ENCODE measurements around the gene EPB41L4A. TPM values are rescaled to one million over a fixed set of nuclear protein-coding genes. Genes with fewer than 3 reads are reported as not detected.

Gene EPB41L4A
- total RNA-seq, 1 experiment from 2014 or later: 5.2 TPM

GRCh38 chr5:112121258-112121657 is 297.8 kb downstream of the EPB41L4A start:
- TF ChIP-seq NR1H2 (CRISPR knock-in tag; IDR thresholded peaks at IDR 0.05): no peak
- TF ChIP-seq FOXK1 (CRISPR knock-in tag; IDR thresholded peaks at IDR 0.05): no peak
- no peak for TF ChIP-seq AFF4 (CRISPR knock-in tag; IDR thresholded peaks at IDR 0.05; ENCODE audit: borderline replicate concordance)
- no peak for TF ChIP-seq CREB1 (CRISPR knock-in tag; IDR thresholded peaks at IDR 0.05)
- no peak for TF ChIP-seq GRHL2 (CRISPR knock-in tag; IDR thresholded peaks at IDR 0.05; ENCODE audit: insufficient replicate concordance, severe bottlenecking)
- TF ChIP-seq, protein P1, sequence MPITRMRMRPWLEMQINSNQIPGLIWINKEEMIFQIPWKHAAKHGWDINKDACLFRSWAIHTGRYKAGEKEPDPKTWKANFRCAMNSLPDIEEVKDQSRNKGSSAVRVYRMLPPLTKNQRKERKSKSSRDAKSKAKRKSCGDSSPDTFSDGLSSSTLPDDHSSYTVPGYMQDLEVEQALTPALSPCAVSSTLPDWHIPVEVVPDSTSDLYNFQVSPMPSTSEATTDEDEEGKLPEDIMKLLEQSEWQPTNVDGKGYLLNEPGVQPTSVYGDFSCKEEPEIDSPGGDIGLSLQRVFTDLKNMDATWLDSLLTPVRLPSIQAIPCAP (CRISPR knock-in tag; IDR thresholded peaks at IDR 0.05): no peak
- TF ChIP-seq OVOL2 (CRISPR knock-in tag; IDR thresholded peaks at IDR 0.05; ENCODE audit: borderline replicate concordance): no peak
- no peak for TF ChIP-seq CTCF (IDR thresholded peaks at IDR 0.05)
- TF ChIP-seq GTF2I (CRISPR knock-in tag; conservative IDR thresholded peaks at IDR 0.05): no peak
- TF ChIP-seq, protein P2, sequence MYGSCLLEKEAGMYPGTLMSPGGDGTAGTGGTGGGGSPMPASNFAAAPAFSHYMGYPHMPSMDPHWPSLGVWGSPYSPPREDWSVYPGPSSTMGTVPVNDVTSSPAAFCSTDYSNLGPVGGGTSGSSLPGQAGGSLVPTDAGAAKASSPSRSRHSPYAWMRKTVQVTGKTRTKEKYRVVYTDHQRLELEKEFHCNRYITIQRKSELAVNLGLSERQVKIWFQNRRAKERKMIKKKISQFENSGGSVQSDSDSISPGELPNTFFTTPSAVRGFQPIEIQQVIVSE (CRISPR knock-in tag; IDR thresholded peaks at IDR 0.05; ENCODE audit: borderline replicate concordance): no peak
- no peak for TF ChIP-seq CREM (CRISPR knock-in tag; IDR thresholded peaks at IDR 0.05)
- TF ChIP-seq, protein P3, sequence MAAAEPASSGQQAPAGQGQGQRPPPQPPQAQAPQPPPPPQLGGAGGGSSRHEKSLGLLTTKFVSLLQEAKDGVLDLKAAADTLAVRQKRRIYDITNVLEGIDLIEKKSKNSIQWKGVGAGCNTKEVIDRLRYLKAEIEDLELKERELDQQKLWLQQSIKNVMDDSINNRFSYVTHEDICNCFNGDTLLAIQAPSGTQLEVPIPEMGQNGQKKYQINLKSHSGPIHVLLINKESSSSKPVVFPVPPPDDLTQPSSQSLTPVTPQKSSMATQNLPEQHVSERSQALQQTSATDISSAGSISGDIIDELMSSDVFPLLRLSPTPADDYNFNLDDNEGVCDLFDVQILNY (CRISPR knock-in tag; IDR thresholded peaks at IDR 0.05): no peak
- no peak overlapping the region for H3K27ac Mint-ChIP-seq
- ATAC-seq (no peak), DNase-seq (ENCODE audit: low spot score) (no peak)
- POLR2A ChIA-PET: no interaction called here
- H3K9me3 Mint-ChIP-seq: no peaks in the 10 kb centered on the region
- no peaks in the 10 kb centered on the region for H3K36me3 Mint-ChIP-seq
- no peaks in the 10 kb centered on the region for H3K27me3 Mint-ChIP-seq (ENCODE audit: low read depth)
- H3K4me1 Mint-ChIP-seq: peaks cover 3% of the 10 kb centered on the region; the same call in 1 of the 2 replicates
- CTCF ChIA-PET: interaction anchor here (0.8 kb wide), 1 partner anchor 589 kb away, joined by 3 read pairs; no protein-coding TSS in a partner anchor
- H3K4me3 Mint-ChIP-seq: no peak overlapping the region

DNA sequence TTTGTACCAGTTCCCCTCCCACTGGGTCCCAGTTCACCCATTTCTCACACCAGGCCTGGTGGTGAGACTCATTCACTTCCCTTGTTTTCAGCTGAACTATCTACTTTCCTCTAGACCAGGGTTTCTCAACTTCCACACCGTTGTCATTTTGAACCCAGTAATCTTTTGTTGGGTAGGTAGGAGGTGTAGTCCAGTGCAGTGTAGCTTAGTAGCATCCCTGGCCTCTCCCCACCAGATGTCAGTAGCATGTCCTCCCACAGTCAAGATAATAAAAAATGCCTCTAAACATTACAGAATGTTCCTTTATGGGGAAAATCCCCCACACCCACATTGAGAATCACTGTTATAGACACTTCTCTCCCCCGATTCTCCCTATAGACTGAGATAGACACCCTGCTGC is 299.1 kb downstream of the EPB41L4A start:
- no peak overlapping the region for H3K4me3 Mint-ChIP-seq
- CTCF ChIA-PET: interaction anchor here (1.1 kb wide), 1 partner anchor 27 kb away, joined by 3 read pairs; no protein-coding TSS in a partner anchor
- no peaks in the 10 kb centered on the region for H3K9me3 Mint-ChIP-seq
- no peaks in the 10 kb centered on the region for H3K36me3 Mint-ChIP-seq
- no peak for DNase-seq (ENCODE audit: low spot score)
- H3K27ac Mint-ChIP-seq: no peak overlapping the region
- TF ChIP-seq ATF1 (CRISPR knock-in tag; IDR thresholded peaks at IDR 0.05): no peak
- peaks cover 3% of the 10 kb centered on the region; the same call in 1 of the 2 replicates for H3K4me1 Mint-ChIP-seq
- POLR2A ChIA-PET: no interaction called here
- H3K27me3 Mint-ChIP-seq (ENCODE audit: low read depth): no peaks in the 10 kb centered on the region
- ATAC-seq: no peak

DNA sequence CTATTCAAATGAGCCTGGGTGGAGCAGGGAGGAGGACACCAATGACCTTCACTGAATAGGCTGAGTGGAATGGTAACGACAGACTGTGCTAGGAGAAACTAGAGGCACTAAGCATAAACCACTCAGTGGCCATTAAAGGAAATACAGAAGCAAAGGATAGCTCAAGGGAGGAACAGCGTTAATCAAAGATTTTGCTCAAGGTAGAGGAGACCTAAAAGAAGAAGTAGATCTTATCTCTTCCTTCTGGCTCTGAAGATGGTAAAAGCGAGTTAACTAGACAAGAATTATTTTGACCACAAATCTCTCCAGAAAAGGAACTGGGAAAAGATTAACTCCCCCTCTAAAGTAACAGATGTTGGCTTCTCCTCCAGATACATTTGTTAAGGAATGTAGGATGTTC is 299.6 kb downstream of the EPB41L4A start:
- Mint-ChIP-seq H3K27ac (no peak overlapping the region), H3K4me3 (no peak overlapping the region), H3K4me1 (peaks cover 3% of the 10 kb centered on the region; the same call in 1 of the 2 replicates), H3K36me3 (no peaks in the 10 kb centered on the region), H3K27me3 (ENCODE audit: low read depth) (no peaks in the 10 kb centered on the region), H3K9me3 (no peaks in the 10 kb centered on the region)
- no peak for DNase-seq (ENCODE audit: low spot score)
- peak; percentile 84 for ATAC-seq
- ChIA-PET POLR2A (no interaction called here), CTCF (interaction anchor here (1.1 kb wide), 1 partner anchor 27 kb away, joined by 3 read pairs; no protein-coding TSS in a partner anchor)
- no peak for TF ChIP-seq ERG (CRISPR knock-in tag; IDR thresholded peaks at IDR 0.05)
- no peak for TF ChIP-seq ZNF138 (CRISPR knock-in tag; conservative IDR thresholded peaks at IDR 0.05)
- TF ChIP-seq, protein P4, sequence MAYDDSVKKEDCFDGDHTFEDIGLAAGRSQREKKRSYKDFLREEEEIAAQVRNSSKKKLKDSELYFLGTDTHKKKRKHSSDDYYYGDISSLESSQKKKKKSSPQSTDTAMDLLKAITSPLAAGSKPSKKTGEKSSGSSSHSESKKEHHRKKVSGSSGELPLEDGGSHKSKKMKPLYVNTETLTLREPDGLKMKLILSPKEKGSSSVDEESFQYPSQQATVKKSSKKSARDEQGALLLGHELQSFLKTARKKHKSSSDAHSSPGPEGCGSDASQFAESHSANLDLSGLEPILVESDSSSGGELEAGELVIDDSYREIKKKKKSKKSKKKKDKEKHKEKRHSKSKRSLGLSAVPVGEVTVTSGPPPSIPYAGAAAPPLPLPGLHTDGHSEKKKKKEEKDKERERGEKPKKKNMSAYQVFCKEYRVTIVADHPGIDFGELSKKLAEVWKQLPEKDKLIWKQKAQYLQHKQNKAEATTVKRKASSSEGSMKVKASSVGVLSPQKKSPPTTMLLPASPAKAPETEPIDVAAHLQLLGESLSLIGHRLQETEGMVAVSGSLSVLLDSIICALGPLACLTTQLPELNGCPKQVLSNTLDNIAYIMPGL (CRISPR knock-in tag; IDR thresholded peaks at IDR 0.05): no peak
- no peak for TF ChIP-seq SMAD3 (CRISPR knock-in tag; IDR thresholded peaks at IDR 0.05; ENCODE audit: borderline replicate concordance)
- TF ChIP-seq, protein P5, sequence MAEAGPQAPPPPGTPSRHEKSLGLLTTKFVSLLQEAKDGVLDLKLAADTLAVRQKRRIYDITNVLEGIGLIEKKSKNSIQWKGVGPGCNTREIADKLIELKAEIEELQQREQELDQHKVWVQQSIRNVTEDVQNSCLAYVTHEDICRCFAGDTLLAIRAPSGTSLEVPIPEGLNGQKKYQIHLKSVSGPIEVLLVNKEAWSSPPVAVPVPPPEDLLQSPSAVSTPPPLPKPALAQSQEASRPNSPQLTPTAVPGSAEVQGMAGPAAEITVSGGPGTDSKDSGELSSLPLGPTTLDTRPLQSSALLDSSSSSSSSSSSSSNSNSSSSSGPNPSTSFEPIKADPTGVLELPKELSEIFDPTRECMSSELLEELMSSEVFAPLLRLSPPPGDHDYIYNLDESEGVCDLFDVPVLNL (CRISPR knock-in tag; IDR thresholded peaks at IDR 0.05; ENCODE audit: borderline replicate concordance, low read depth): no peak
- TF ChIP-seq RORB (CRISPR knock-in tag; IDR thresholded peaks at IDR 0.05): no peak
- no peak for TF ChIP-seq GTF2I (CRISPR knock-in tag; conservative IDR thresholded peaks at IDR 0.05)
